ENCODE measurements around the gene DSE. TPM values are rescaled to one million over a fixed set of nuclear protein-coding genes. Genes with fewer than 3 reads are reported as not detected.

DSE gene
- total and polyA plus RNA-seq, 2 donors (not counting 1 experiment from before 2014, with no cell fraction given), result 8.3 to 8.6 TPM

- H2AFZ ChIP-seq (ENCODE audit: insufficient read depth, low read depth, low read length, poor library complexity, severe bottlenecking), result no peak overlapping the region
- no peak overlapping the region for H3K9ac ChIP-seq (ENCODE audit: low read length)
- ChIA-PET CTCF (no interaction called here), POLR2A (no interaction called here)
- no peak overlapping the region for H3K4me3 ChIP-seq (ENCODE audit: control extremely low read depth in 1 of 5, extremely low read depth in 1 of 5, insufficient read depth in 1 of 5, low read depth in 2 of 5, low read length in 4 of 5)
- no peak overlapping the region for H3K27ac Mint-ChIP-seq
- H3K9me3 Mint-ChIP-seq (ENCODE audit: insufficient read depth), result peaks cover 3% of the 10 kb centered on the region
- H3K4me1 Mint-ChIP-seq, result no peaks in the 10 kb centered on the region
- no peak overlapping the region for H3K4me2 ChIP-seq (replicated peaks; ENCODE audit: low read depth, low read length, poor library complexity, severe bottlenecking)
- H4K20me1 ChIP-seq (ENCODE audit: control insufficient read depth, insufficient read depth, low read length, poor library complexity, severe bottlenecking), result no peaks in the 10 kb centered on the region
- DNase-seq (no peak), ATAC-seq (ENCODE audit: low read depth) (no peak)
- H3K36me3 ChIP-seq (replicated peaks in 1 of 2; ENCODE audit: control extremely low read depth in 1 of 2, control insufficient read depth in 1 of 2, extremely low read depth in 1 of 2, insufficient read depth in 2 of 2, low read length in 1 of 2), result no peaks in the 10 kb centered on the region
- intact Hi-C loops (cut with micrococcal nuclease), result no loop called here
- H3K4me3 Mint-ChIP-seq, result no peak overlapping the region
- H3K79me2 ChIP-seq (ENCODE audit: control insufficient read depth, insufficient read depth, low read length), result no peaks in the 10 kb centered on the region
- H3K27ac ChIP-seq (ENCODE audit: low read length in 2 of 2), result no peak overlapping the region
- TF ChIP-seq EZH2 (IDR thresholded peaks at IDR 0.05; ENCODE audit: borderline replicate concordance, insufficient read depth, low read depth, low read length, poor library complexity, severe bottlenecking) (no peak), CTCF (IDR thresholded peaks at IDR 0.05) (no peak)
- H3K4me1 ChIP-seq (ENCODE audit: control insufficient read depth in 2 of 2, insufficient read depth in 2 of 2, low read length in 2 of 2), result no peaks in the 10 kb centered on the region
- H3K9me3 ChIP-seq (ENCODE audit: control extremely low read depth in 1 of 3, control insufficient read depth in 2 of 3, insufficient read depth in 1 of 3, low read length in 2 of 3), result no peaks in the 10 kb centered on the region
- no peaks in the 10 kb centered on the region for H3K27me3 Mint-ChIP-seq
- no peaks in the 10 kb centered on the region for H3K27me3 ChIP-seq (replicated peaks in 1 of 4; ENCODE audit: control extremely low read depth in 1 of 4, control insufficient read depth in 3 of 4, insufficient read depth in 4 of 4, low read length in 3 of 4)
Measured at GRCh38 chr6:116329156-116329555, 41.6 kb upstream of the DSE start.

DNA sequence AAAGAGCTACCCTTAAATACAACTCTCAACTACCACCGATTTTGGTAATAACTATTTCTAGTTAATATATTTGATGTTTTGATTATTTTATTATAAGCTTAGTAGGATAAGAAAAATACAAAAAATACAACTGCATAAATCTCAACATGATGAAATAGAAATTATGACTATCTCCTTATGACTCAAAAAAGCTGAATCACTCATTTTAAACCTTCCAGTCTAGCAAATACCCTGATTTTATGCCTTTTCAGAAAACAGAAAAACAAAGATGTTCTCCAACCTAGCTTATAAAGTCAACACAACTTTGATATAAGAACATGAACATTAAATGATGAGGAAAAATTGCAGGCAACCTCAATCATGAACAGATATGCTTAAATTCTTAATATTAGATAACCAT, 40.2 kb upstream of the DSE start:
- ATAC-seq (ENCODE audit: low read depth) (no peak), DNase-seq (no peak)
- Histone ChIP-seq H3K79me2 (ENCODE audit: control insufficient read depth, insufficient read depth, low read length) (no peaks in the 10 kb centered on the region), H3K4me3 (ENCODE audit: control extremely low read depth in 1 of 5, extremely low read depth in 1 of 5, insufficient read depth in 1 of 5, low read depth in 2 of 5, low read length in 4 of 5) (no peak overlapping the region), H3K4me2 (replicated peaks; ENCODE audit: low read depth, low read length, poor library complexity, severe bottlenecking) (no peak overlapping the region), H2AFZ (ENCODE audit: insufficient read depth, low read depth, low read length, poor library complexity, severe bottlenecking) (no peak overlapping the region), H3K9ac (ENCODE audit: low read length) (no peak overlapping the region), H3K27ac (ENCODE audit: low read length in 2 of 2) (no peak overlapping the region), H3K9me3 (ENCODE audit: control extremely low read depth in 1 of 3, control insufficient read depth in 2 of 3, insufficient read depth in 1 of 3, low read length in 2 of 3) (peaks cover 0 to 6% (median 0%) of the 10 kb centered on the region in 3 donors), H3K36me3 (replicated peaks in 1 of 2; ENCODE audit: control extremely low read depth in 1 of 2, control insufficient read depth in 1 of 2, extremely low read depth in 1 of 2, insufficient read depth in 2 of 2, low read length in 1 of 2) (no peaks in the 10 kb centered on the region), H3K27me3 (replicated peaks in 1 of 4; ENCODE audit: control extremely low read depth in 1 of 4, control insufficient read depth in 3 of 4, insufficient read depth in 4 of 4, low read length in 3 of 4) (no peaks in the 10 kb centered on the region), H3K4me1 (ENCODE audit: control insufficient read depth in 2 of 2, insufficient read depth in 2 of 2, low read length in 2 of 2) (no peaks in the 10 kb centered on the region), H4K20me1 (ENCODE audit: control insufficient read depth, insufficient read depth, low read length, poor library complexity, severe bottlenecking) (no peaks in the 10 kb centered on the region)
- ChIA-PET CTCF (no interaction called here), POLR2A (no interaction called here)
- WGBS (ENCODE audit: insufficient coverage), result no CpG with 5 or more reads among the region's 1 CpG
- Mint-ChIP-seq H3K9me3 (ENCODE audit: insufficient read depth) (peaks cover 9% of the 10 kb centered on the region), H3K27me3 (no peaks in the 10 kb centered on the region), H3K4me1 (peaks cover 4% of the 10 kb centered on the region), H3K27ac (no peak overlapping the region), H3K4me3 (no peak overlapping the region)
- intact Hi-C loops (cut with micrococcal nuclease), result no loop called here
- TF ChIP-seq CTCF (IDR thresholded peaks at IDR 0.05) (no peak), EZH2 (IDR thresholded peaks at IDR 0.05; ENCODE audit: borderline replicate concordance, insufficient read depth, low read depth, low read length, poor library complexity, severe bottlenecking) (no peak)
